ENCODE measurements around the gene CROT.

CROT gene

GRCh38 chr7:87342231-87342630 is 3.2 kb upstream of the CROT start:
- no peak for DNase-seq (ENCODE audit: low read depth in 3 of 3, low spot score in 1 of 3)

DNA sequence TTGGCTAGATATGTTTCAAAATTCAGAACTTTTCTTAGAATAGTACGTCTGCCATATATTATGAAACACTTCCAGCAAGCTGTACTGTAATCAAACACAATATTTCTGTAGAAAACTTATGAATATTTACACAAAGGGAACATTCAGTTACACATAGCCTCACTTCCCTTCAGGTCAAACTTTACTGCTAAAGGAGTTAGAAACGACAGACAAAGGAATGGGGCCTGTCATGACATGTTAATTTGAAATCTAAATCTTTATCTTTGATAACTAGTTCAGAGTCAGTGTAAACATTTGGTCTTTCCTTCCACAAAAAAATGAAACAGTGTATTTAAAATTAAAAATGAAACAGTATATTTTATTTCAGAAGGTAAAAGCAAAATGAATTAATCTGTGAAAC is 1.0 kb upstream of the CROT start:
- no peak for DNase-seq (ENCODE audit: low read depth in 3 of 3, low spot score in 1 of 3)

GRCh38 chr7:87345962-87346371 is 503 bp downstream of the CROT start:
- DNase-seq (ENCODE audit: low read depth in 3 of 3, low spot score in 1 of 3) = no peak

GRCh38 chr7:87347207-87347606 is 1.7 kb downstream of the CROT start:
- DNase-seq (ENCODE audit: low read depth in 3 of 3, low spot score in 1 of 3) = no peak

GRCh38 chr7:87347664-87348063 is 2.2 kb downstream of the CROT start:
- no peak for DNase-seq (ENCODE audit: low read depth in 3 of 3, low spot score in 1 of 3)

GRCh38 chr7:87354749-87355148 is 9.3 kb downstream of the CROT start:
- no peak for DNase-seq (ENCODE audit: low read depth in 3 of 3, low spot score in 1 of 3)

GRCh38 chr7:87356448-87356847 is 11.0 kb downstream of the CROT start:
- DNase-seq (ENCODE audit: low read depth in 3 of 3, low spot score in 1 of 3) = no peak

DNA sequence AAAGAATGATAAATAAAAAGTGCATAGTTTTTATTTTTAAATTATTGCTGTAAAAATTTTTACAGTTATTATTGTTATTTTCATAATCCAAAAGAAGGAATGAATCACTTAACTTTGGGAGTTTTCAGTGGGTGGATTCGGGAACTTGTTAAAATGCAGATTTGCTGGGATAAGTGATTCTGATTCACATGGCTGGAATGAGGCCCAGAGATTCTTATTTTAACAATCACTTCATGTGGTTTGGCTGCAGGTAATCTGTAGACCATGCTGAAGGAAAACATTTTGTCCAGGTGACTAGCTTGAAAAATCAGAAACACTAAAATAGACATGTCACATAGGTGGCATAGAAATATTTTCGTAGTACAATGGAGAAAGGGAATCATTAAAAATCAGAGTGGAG is 13.9 kb downstream of the CROT start:
- no peak for DNase-seq (ENCODE audit: low read depth in 3 of 3, low spot score in 1 of 3)

DNA sequence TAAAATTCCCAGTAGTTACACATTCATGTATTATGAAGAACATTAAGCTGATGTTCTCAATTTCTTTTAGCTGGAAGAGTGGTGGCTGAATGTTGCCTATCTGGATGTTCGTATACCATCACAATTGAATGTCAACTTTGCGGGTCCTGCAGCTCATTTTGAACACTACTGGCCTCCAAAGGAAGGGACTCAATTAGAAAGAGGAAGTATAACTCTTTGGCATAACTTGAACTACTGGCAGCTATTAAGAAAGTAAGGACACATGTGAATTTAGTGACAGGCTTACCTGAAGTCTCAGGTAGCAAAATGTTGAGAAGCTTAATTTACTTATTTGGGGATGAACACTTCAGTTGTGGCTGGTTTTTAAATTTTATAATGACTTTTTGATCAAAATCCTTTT is 15.9 kb downstream of the CROT start:
- no peak for DNase-seq (ENCODE audit: low read depth in 3 of 3, low spot score in 1 of 3)

DNA sequence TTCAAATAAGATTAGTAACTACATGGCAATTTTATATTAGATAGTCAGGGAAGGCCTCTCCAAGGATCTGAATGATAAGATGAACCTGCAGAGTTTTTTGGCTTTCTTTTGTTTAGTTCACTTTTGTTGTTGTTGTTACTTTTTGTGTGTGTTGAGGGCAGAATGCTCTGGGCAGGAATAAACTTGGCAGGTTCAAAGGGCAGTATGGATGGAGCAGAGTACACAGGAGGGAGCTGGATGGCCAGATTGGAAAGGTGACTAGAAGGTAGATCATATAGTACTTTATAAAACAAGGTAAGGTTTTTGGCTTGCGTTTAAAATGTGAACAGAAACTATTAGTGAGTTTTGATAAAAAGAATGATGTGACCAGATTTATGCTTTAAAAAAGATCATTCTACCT is 17.9 kb downstream of the CROT start:
- no peak for DNase-seq (ENCODE audit: low read depth in 3 of 3, low spot score in 1 of 3)

DNA sequence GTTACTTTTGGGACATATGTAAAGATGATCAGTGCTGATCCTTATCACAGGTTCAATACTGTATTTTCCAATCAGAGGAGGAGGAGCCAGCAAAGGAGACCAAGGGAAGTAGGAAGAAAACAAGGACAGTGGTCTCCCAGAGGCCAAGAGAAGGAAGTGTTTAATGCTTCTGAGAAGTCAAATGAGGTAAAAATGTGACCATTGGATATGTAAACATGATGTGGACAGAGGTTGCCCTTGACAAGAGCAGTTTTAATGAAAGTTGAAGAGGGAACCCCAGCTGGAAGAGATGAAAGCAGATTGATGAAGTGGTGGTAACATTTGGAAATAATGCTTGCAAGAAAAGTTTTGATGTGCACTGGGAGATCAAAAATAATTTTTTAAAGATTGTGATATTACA is 18.8 kb downstream of the CROT start:
- DNase-seq (ENCODE audit: low read depth in 3 of 3, low spot score in 1 of 3) = no peak

- no peak for DNase-seq (ENCODE audit: low read depth in 3 of 3, low spot score in 1 of 3)
Measured at GRCh38 chr7:87369216-87369615, 23.8 kb downstream of the CROT start.

GRCh38 chr7:87370660-87371180 is 25.3 kb downstream of the CROT start:
- no peak for DNase-seq (ENCODE audit: low read depth in 3 of 3, low spot score in 1 of 3)

- no peak for DNase-seq (ENCODE audit: low read depth in 3 of 3, low spot score in 1 of 3)
Measured at GRCh38 chr7:87375662-87376435, 30.4 kb downstream of the CROT start.

GRCh38 chr7:87380905-87381304 is 35.4 kb downstream of the CROT start:
- DNase-seq (ENCODE audit: low read depth in 3 of 3, low spot score in 1 of 3) = no peak

DNA sequence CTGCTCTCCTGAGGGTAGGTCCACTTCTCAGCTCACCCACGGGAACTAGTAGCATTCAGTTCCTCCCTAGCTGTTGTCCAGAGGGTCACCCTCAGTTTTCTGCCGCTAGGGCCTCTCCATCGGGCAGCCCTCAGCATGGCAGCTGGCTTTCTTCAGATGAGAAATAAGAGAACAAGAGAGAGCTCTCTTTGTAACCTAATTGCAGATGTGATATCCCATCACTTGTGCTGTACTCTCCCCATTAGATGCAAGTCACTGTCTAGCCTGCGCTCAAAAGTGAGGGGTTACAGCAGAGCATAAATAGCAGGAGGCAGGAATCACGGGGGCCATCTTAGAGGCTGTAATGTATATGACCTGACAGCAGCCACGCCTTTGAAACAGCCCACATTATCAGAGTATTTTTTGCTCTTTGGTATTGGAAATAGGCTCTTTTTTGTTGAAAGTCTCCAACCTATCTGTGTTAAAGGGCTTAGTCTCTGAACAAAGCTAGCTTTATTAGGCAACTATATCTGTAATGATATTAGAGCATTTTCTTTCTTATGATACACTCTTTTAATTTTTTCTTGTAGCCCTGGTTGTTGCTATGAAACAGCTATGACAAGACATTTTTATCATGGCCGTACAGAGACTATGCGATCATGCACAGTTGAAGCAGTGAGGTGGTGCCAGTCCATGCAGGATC is 45.7 kb downstream of the CROT start:
- DNase-seq (ENCODE audit: low read depth in 3 of 3, low spot score in 1 of 3) = no peak

GRCh38 chr7:87395442-87396020 is 50.1 kb downstream of the CROT start:
- DNase-seq (ENCODE audit: low read depth in 3 of 3, low spot score in 1 of 3) = no peak

- no peak for DNase-seq (ENCODE audit: low read depth in 3 of 3, low spot score in 1 of 3)
Measured at GRCh38 chr7:87398446-87398845, 53.0 kb downstream of the CROT start.

DNA sequence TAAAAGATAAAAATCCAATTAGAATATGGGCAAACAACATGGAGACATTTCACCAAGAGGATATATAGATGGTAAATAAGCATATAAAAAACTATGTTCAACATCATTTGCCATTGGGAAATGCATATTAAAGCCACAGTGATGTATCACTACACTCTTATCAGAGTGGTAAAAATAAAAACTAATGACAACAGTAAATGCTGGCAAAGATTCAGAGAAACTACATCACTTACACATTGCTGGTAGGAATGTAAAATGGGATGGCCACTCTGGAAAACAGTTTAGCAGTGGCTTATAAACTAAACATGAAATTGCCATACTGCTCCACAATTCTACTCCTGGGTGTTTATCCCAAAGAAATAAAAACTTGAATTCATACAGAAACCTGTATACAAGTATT is 59.2 kb downstream of the CROT start:
- DNase-seq (ENCODE audit: low read depth in 3 of 3, low spot score in 1 of 3) = no peak

- DNase-seq (ENCODE audit: low read depth in 3 of 3, low spot score in 1 of 3) = no peak
Measured at GRCh38 chr7:87411186-87411585, 65.7 kb downstream of the CROT start.

- no peak for DNase-seq (ENCODE audit: low read depth in 3 of 3, low spot score in 1 of 3)
Measured at GRCh38 chr7:87413029-87413428, 67.6 kb downstream of the CROT start.

Data from stimulated activated CD4-positive, alpha-beta T cell treated with anti-CD3 and anti-CD28 coated beads, TNF-alpha, amount 100 ng/mL, for 1 hour (primary cell).